GM18870 (cell line): ENCODE data around the gene SLC43A2.
"Not testable (repeated sequence)": the region's sequence is repeated elsewhere in the genome, so short reads cannot be mapped to it uniquely, and the experiment has no call there.

Experiments used
- ATAC-seq: cut with Tn5 transposase; IDR thresholded peaks from one replicate; pipeline ENCODE4 v1.9.1; 2021; ENCODE audit warnings: moderate library complexity; ENCODE audit not compliant: unreplicated experiment

SLC43A2 gene

GRCh38 chr17:1627982-1628855 lies at the start of gene SLC43A2:
Gene SLC43A2, minus strand, starts transcription at chr17:1628834. Its CDS starts 960 bp downstream, at chr17:1627874.
- ATAC-seq: no peak

DNA sequence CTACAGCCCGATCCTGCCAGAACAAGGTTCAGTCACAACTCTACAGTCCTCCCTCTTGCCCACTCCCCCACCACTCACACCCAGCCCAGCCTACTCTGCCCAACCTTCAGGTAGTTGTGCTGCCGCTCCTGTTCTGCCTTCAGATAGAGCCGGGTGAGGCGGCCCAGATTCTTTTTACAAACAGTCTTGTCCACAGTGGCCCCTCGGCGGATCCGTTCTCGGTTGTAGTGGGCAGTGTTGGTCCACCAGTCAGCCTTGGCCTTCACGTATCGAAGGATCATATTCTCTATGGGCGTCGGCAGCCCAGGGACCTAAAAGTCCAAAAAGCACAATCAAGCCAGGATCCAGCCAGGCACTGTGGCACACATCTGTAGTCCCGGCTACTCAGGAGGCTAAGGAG lies 47.8 kb upstream of the SLC43A2 start:
- ATAC-seq: no peak

DNA sequence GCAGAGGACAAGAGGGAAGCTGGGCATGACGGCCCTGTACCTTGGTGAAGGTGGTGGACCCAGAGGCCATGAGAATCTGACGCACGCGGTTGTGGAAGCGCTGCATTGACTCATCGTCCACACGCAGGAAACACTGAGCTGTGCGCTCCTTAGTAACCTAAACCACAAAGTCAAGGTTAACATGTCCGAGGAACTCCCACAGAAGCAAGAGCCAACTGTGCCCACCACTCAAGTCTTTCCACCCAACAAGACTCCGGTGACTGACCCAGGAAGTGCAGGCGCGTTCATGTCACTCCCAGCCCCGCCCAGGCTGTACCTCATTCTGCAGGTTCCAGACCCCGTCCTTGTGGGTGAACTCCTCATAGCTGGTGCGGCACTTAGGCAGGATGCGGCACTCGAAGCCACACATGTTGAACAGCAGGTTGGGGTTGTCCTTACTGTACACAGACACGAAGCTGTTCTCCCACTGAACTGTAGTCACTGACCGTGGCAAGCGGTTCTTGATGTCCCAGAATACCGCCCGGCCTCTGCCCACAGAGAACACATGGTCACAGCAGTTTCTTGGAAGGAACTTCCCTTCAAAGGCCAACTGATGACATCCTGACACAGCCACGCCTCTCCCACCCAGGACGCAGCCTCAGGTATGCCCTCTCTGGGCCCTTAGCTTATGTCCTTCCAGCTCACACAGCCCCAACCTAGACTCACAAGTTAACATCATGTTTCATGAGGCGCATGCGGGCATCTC lies 44.6 kb upstream of the SLC43A2 start:
- no peak for ATAC-seq

DNA sequence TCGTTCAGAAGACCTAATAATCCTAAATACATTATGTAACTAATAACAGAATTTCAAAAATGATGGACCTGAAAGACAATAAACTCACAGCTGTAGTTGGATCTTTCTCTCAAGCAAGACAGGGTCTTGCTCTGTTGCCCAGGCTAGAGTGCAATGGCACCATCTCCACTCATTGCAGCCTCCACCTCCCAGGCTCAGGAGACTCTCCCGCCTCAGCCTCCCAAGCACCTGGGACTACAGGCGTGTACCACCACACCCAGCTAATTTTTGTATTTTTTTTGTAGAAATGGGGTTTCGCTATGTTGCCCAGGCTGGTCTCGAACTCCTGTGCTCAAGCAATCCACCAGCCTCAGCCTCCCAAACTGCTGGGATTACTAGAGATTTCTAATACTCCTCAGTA lies 35.3 kb upstream of the SLC43A2 start:
- ATAC-seq: not testable (repeated sequence)

DNA sequence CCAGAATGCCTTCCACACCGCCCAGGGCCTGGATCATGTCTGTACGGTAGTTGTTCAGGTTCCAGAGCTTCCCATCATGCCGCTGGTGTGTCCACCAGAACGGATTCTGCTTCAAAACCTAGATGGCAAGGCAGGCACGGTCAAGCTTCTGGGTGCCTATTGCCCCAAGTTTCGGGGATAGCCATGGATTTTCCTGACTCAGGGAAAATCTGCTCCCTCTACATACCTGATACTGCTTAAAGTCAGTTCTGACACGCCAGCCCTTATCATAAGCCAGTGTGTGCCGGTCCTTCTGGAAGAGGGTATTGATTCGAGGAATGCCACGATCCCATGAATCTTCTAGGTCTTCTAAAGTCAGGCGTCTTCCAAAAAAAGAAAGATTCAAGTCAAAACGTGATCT lies 32.4 kb upstream of the SLC43A2 start:
- no peak for ATAC-seq

GRCh38 chr17:1658100-1658499 lies 29.5 kb upstream of the SLC43A2 start:
- no peak for ATAC-seq

DNA sequence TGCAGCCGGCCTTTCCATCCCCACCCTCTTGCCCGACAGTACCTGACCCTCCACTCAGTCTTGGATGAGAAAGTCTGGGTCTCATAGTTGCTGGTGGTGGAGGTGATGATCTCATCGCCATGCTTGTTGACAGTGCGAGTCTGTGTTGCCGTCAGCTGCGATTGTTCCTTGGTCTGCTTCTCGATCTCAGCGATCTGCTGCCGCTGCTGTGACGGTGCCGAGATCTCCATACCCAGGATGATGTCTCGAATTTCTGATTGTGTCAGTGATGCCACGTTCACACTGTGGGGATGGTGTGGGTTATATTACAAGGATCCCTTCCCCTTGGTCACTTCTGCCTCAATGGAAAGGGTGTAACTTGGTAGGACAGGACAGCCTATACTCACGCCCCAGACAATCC lies 25.1 kb upstream of the SLC43A2 start:
- ATAC-seq: no peak

- not testable (repeated sequence) for ATAC-seq
Observed at GRCh38 chr17:1652794-1653193, 24.2 kb upstream of the SLC43A2 start.

DNA sequence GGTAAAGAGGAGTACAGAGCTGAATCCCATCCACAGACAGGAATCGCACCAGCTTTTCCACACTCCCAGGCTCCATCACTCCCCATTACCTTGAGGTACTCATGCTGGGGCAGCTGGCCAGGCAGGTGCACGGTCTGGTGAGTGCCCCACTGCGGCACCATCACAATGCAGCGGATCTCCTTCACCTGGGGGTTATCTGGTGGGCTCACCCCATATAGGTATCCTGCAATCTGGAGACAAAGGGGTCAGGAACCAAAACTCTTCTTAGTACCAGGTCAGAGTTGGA lies 22.9 kb upstream of the SLC43A2 start:
- no peak for ATAC-seq

GRCh38 chr17:1650731-1651558 lies 22.3 kb upstream of the SLC43A2 start:
- ATAC-seq: no peak

DNA sequence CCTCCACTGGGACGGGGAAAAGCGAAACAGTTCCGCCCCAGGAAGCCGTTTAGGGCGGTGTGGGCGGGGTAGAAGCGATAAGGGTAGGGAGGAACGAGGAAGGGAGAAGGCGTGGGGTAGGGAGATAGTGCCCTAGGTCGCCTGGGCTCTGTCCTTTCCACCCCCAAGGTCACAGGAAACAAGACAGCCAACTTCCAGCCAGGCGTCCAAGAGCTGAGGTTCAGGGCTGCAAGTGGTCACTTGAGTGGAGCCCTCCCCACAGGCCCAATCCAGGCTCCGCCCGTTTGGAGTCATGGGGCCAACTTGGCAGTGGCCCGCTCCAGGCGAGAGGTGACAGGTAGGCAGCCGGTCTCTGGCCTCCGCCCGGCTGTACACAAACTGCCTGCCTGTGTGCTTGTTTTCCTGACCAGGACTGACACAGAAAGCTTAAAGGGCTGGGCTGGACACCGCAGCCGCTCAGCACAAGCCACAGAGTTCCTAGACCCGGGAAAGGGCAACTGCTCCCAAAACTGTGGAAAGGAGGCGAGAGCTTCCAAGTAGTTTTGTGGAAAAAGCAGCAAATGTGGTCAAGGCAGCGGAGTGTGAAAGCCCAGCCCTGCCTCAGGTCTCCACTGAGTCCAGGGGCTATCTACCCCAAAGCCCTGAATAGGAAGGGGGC lies 21.3 kb upstream of the SLC43A2 start, which contains the start of gene RILP:
Gene RILP, minus strand, starts transcription at position 23 of the 658 bp plus-strand sequence. CDS start 62 bp downstream, outside the sequence.
- no peak for ATAC-seq

DNA sequence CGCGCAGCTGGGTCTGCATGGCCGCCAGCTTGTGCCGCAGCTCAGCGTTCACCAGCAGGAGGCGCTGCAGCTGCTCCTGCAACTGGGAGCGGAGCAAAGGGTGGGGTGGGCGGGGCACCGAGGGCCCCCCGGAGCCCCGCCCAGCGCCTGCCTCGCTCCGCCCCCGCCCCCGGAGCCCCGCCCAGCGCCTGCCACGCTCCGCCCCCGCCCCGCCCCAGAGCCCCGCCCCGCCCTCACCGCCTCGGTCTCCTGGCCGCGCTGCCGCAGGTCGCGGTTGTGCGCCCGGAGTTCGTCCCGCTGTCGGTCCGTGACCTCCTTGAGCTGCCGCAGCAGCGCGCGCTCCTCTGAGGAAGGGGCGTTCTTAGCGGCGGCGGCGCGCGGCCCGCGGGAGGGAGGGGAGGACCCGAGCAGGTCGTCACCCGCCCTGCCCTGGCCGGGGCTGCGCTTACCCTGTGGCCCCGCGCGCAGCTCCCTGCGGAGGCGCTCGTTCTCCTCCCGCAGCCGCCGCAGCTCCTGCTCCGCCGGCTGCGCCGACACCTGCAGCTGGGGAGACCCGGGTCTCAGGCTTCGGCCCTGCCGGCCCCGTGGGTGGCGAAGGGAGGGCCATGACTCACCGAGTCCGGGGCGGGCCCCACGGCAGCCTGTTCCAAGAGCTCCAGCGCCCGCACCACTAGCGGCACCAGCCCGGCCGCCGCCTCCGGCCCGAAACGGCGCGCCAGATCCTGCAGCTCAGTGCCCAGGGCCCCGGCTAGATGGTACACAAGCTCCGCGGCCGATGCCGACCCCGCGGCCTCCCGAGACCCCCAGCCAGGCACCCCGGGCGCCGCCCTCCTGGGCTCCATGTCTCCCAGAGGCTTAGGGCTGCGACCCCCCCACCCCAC lies 20.6 kb upstream of the SLC43A2 start:
- ATAC-seq: no peak

DNA sequence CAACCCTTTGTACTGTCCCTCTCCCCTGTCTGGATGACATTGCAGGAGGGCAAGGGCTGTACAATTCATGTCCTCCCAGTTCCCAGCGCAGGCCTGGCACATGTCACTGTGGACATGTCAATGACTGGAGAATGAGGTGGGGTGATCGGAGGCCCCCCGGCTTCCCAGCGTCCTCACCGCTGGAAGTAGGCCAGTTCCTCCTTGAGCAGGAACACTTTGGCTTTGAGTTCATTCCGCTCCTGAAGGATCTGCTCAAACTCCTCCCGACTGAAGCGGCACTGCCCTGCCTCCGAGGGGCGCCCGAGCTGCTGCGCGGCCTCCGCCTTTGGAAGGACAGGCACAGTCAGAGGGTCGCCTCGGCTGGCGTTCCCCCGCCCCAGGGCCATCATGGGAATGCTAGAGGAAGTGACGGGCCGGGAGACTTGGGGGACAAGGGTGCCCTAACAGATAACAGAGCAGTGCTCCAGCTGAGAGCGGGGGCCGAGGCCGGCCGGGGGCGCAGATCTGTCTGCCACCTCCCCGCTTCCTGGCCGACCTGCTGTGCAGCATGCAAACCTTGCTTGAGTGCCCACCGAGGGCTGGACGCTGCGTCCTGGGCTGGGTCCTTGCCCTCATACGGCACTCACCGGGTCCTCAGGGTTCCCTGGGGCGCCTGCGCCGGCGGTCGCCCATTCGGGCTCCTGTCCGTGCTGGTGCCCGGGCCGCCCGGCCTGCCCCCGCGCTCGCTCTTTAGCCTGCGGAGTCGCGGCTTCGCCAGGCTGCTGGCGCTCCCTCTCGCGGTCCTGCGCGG lies 19.7 kb upstream of the SLC43A2 start:
- ATAC-seq: no peak

- ATAC-seq: no peak
Observed at GRCh38 chr17:1647802-1648171, 19.2 kb upstream of the SLC43A2 start.

DNA sequence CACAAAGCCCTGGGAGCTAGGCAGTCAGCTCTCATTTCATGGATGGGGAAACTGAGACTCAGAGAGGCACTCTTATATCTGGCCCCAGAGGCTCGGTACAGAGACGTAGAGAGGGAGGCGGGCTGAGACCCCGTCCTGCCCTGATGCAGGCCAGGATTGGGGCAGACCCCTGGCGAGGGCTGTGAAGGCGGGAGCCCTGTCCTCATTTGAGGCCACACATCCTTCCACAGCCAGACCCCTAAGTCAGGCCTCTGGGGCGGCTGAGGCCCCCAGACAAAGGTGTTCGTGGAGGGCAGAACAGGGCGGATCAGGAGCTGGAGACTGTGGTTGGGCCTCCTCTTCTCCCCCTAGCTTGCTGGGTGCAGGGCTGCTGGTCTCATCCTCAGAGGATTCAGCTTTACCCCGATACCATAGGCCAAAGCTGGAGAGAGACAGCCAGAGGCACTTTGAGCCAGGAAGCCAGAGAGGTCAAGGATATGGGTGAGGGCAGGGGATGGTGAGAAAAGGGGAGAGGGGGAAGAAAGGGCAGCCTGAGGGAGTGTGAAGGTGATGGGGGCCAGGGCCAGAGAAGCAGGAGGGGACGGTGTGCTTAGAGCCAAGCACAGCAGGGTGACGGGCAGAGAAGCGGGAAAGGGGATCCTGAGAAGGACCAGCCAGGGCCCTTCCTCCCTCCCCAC lies 17.7 kb upstream of the SLC43A2 start:
- ATAC-seq: no peak

DNA sequence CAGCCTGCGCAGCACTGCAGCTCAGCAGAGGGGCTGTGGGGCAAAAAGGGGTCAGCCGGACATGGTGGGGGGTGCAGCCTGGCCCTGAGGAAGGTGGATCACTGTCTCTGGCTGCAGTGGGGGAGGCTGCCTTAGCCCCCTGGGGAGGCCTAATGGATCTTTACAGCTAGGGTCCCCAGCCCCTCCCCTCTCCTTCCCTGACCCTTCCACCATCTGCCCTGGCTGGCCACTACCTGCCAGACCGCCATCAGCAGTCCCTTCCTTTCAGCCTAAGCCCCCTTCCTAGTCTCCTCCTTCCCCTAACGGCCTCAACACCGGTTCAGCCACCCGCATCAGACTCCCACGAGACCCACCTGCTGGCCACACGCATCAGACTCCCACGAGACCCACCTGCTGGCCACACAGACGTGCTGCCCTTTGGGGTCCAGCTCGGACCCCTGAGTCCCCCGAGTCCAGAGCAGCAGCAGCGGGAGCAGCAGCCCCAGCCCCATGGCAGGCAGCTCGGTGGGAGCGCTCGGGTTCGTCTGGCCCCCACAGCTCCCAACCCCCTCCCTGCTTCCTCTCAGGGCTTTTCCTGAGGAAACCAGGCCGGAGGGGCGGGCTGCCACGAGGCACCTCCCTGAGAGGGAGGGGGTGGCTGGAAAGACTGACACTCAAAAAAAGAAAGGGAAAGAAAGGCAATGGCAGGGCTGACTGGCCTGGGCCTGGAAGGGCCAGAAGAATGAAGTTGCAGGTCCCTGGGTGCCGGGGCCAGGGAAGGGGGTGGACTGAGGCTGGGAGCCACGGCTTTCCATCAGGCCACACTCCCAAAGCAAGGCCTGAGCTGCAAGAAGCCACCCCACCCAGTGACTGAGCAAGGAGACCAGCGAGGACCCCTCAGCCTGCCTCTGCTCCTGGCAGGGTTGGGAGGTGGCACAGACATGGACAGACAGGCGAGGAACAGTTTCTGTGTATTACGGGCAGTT lies 16.9 kb upstream of the SLC43A2 start, which contains the start of gene SCARF1:
Gene SCARF1, minus strand, starts transcription at position 526 of the 965 bp plus-strand sequence. Its CDS starts 35 bp downstream, at position 491.
- ATAC-seq: no peak

DNA sequence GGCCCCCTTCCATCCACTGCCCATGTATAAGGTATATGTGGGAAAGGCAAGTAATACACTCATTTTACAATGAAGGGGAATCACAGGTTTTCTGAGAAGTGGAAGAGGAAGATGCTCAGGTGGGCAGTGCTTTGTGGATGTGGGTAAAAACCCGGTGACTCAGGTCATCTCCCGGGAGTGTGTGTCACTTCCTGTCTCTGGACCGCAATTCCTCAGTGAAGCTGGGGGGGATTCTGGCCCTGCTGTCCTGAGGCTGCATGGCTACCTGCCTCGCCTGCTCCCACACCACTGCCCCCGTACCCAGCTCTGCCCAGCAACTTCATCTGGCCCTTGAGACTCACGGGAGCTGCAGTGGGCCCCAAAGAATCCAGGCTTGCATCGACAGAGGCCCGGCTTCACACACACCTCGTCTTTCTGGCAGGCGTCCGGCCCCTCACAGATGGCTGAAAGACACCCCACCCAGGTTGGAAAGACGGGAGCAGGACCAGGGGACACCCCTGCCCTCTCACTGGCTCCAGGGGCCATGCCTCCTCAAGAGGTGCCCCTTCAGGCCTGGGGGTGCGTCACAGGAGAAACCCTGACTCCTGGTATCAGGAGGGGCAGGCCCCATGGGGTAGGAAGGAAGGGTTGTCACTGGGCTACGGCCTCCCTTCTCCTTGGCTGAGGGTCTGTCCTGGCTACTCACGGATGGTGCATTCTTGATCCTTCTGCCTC lies 16.0 kb upstream of the SLC43A2 start:
- ATAC-seq: no peak
